Thoracic aorta endothelial cell (primary cell): Measurements from ENCODE around the gene ZNF322. TPM values are rescaled to one million over a fixed set of nuclear protein-coding genes. Genes with fewer than 3 reads are reported as not detected.

ENCODE experiments used
- total RNA-seq: library from RNA; depleted of rRNA; stranded (reverse); fragments of >200 nt; gene quantifications from 2 replicates; pipeline ENCODE4 v1.2.3, GENCODE V29; 2012

ZNF322 gene, protein sequence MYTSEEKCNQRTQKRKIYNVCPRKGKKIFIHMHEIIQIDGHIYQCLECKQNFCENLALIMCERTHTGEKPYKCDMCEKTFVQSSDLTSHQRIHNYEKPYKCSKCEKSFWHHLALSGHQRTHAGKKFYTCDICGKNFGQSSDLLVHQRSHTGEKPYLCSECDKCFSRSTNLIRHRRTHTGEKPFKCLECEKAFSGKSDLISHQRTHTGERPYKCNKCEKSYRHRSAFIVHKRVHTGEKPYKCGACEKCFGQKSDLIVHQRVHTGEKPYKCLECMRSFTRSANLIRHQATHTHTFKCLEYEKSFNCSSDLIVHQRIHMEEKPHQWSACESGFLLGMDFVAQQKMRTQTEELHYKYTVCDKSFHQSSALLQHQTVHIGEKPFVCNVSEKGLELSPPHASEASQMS
- total RNA-seq, result 18.0 and 18.3 TPM in 2 replicates

DNA sequence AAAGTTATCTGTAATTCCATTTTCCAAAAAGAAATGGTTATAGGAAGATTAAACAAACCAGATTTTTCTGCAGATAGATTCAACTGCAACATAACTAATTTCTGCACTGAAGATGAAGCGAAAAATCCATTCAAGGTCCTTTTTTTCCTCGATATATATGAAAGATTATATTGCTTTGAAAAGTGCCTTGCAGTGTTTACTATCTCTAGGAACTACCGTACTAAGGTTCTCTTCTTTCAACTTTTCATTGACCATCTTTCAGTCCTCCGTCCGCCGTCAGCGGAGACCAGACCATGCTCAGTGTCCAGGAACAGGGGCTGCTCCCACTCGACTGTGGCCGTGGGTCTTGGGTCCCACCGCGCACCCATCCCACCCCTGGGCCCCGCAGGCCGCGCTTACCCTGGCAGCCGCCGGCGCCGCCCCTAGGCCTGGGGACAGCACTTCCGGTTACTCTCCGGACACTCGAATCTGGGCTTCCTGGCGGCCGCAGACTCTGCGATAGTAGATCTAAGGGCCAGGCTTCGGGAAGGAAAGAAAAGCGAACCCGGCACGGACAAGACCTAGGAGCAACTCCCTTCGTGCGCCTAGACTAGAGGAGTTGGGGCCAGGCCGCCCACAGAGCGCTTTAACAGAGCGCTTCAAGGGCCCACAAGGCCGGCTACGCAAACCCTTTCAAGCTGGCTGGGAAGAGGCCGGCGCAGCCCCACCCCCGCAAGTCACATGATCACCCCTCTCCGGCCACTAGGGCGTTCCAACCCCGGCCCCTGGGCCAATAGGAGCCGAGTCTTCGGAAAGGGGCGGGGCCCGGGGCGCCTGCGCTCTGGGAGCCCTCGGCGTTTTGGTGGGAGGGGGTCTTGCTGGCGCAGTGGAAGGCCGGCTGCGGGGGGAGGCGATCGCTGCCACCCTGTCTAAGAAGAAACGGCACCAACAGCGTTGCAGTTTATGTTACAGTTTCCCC, at the start of gene ZNF322:
ZNF322 (minus strand) TSS at position 705 of the 958 bp plus-strand sequence. CDS start 21,193 bp downstream, outside the sequence.

DNA sequence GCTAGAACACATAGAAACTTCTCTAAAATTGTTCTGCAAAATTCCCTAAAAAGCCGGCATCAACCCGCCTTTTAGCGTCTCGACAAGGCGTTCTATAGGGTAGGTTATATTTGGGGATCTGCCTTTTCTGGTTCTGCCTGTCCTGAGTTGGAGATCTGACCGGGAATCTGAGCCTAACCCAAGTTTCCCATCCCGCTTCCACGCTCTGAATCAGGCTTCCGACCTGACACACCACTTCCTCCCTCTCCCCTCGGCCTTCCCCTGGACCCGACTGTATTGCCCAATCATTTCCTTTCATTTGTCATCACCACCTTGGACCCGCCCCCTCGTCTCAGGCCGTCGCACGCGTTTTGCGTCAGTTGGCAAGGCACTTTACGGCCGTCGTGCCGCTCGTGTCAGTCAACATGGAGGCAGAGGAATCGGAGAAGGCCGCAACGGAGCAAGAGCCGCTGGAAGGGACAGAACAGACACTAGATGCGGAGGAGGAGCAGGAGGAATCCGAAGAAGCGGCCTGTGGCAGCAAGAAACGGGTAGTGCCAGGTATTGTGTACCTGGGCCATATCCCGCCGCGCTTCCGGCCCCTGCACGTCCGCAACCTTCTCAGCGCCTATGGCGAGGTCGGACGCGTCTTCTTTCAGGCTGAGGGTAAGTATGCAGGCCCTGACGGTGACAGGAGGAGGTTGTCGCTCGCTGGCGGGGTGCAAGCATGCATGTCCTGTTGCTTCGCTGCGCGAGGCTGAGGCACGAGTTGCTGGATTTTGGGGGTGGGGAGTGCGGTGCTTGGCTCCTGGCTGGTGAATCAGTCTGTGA, 62.8 kb downstream of the ZNF322 start, which contains the start of gene ABT1:
ABT1 (plus strand) TSS at position 375 of the 810 bp plus-strand sequence; CDS start at position 405, 30 bp downstream.

Other genes starting within 250 kb of the ZNF322 start
- 9.7 and 12.1 TPM in 2 replicates for gene BTN3A3, start 219.2 kb downstream of the ZNF322 start, total RNA-seq
- 11.3 and 12.3 TPM in 2 replicates for gene BTN2A1, start 201.8 kb downstream of the ZNF322 start, total RNA-seq
- gene BTN1A1, start 159.4 kb downstream of the ZNF322 start, total RNA-seq, result not detected in 2 replicates
- 54.3 and 68.7 TPM in 2 replicates for gene HMGN4, start 121.4 kb downstream of the ZNF322 start, total RNA-seq
- 16.4 and 18.2 TPM in 2 replicates for gene ABT1, start 62.8 kb downstream of the ZNF322 start, total RNA-seq